B cell (primary cell): ENCODE data around the gene RNF114. TPM values are rescaled to one million over a fixed set of nuclear protein-coding genes. Genes with fewer than 3 reads are reported as not detected.

Experiments
- ATAC-seq: fragments of 200-7000 bp; cut with Tn5 transposase; one replicate; pipeline ENCODE4 v1.10.0; 2021; ENCODE audit warnings: low read depth, mild to moderate bottlenecking, moderate number of reproducible peaks, moderate library complexity
- CTCF ChIA-PET: fragments of 350-600 bp; sonication (Branson Sonifier 250); formaldehyde crosslinking; loops from one replicate; lab custom pipeline; 2021; ENCODE audit warnings: antibody characterized with exemption, inconsistent platforms; lab: Charles Lee
- POLR2A ChIA-PET: fragments of 350-600 bp; sonication (Branson Sonifier 250); formaldehyde crosslinking; loops from one replicate; lab custom pipeline; 2021; ENCODE audit warnings: antibody characterized with exemption; lab: Charles Lee
- DNase-seq: peaks from one replicate; pipeline ENCODE4 v3.0.0; 2013
- H2AFZ ChIP-seq: 2 replicates; pipeline ENCODE4 v1.6.1; 2012; ENCODE audit warnings: mild to moderate bottlenecking, low read depth, low read length; ENCODE audit not compliant: insufficient read depth, poor library complexity, severe bottlenecking
- H3K27ac ChIP-seq, 2 donors: 1 replicate in 1 of 2; 2 replicates in 1 of 2; pipeline ENCODE4 v1.5.1; 2012 to 2013; ENCODE audit warnings: low read length in 2 of 2, mild to moderate bottlenecking in 2 of 2, moderate library complexity in 1 of 2
- H3K27me3 ChIP-seq, 4 experiments: fragments of 200-600 bp in 1 of 4; sonication (generic) in 1 of 4; replicated peaks in 1 of 4; 1 replicate in 2 of 4; 2 replicates in 2 of 4; pipeline versions ENCODE4 v1.6.1 to v1.7.0; 2013 to 2016; ENCODE audit warnings: low read length in 3 of 4, mild to moderate bottlenecking in 2 of 4, mixed read lengths in 1 of 4, moderate library complexity in 1 of 4; ENCODE audit not compliant: insufficient read depth in 4 of 4, control insufficient read depth in 3 of 4; ENCODE audit errors: control extremely low read depth in 1 of 4
- H3K36me3 ChIP-seq, 2 experiments: replicated peaks in 1 of 2; 1 replicate in 1 of 2; 2 replicates in 1 of 2; pipeline versions ENCODE4 v1.6.1 to v1.7.1; 2013; ENCODE audit warnings: low read length in 1 of 2; ENCODE audit not compliant: insufficient read depth in 2 of 2, control insufficient read depth in 1 of 2; ENCODE audit errors: control extremely low read depth in 1 of 2, extremely low read depth in 1 of 2
- H3K4me1 ChIP-seq, 2 donors: fragments of 200-600 bp in 1 of 2; sonication (generic) in 1 of 2; 1 replicate in 1 of 2; 2 replicates in 1 of 2; pipeline versions ENCODE4 v1.5.1 to v1.6.1; 2013 to 2017; ENCODE audit warnings: low read length in 2 of 2; ENCODE audit not compliant: control insufficient read depth in 2 of 2, insufficient read depth in 2 of 2
- H3K4me2 ChIP-seq: replicated peaks from 2 replicates; pipeline ENCODE3; 2012; ENCODE audit warnings: mild to moderate bottlenecking, low read depth, low read length; ENCODE audit not compliant: poor library complexity, severe bottlenecking
- H3K4me3 ChIP-seq, 5 experiments: fragments of 200-600 bp in 1 of 5; sonication (generic) in 1 of 5; 1 replicate in 3 of 5; 2 replicates in 2 of 5; pipeline versions ENCODE4 v1.5.1 to v1.7.0; 2011 to 2016; ENCODE audit warnings: low read length in 4 of 5, mild to moderate bottlenecking in 4 of 5, low read depth in 2 of 5, control low read depth in 1 of 5, moderate library complexity in 1 of 5; ENCODE audit not compliant: insufficient read depth in 1 of 5; ENCODE audit errors: control extremely low read depth in 1 of 5, extremely low read depth in 1 of 5
- H3K79me2 ChIP-seq: fragments of 200-600 bp; sonication (generic); one replicate; pipeline ENCODE4 v1.6.0; 2016; ENCODE audit warnings: low read length; ENCODE audit not compliant: control insufficient read depth, insufficient read depth
- H3K9ac ChIP-seq: fragments of 200-600 bp; sonication (generic); 2 replicates; pipeline ENCODE4 v1.6.1; 2017; ENCODE audit warnings: mild to moderate bottlenecking, low read length, moderate library complexity
- H3K9me3 ChIP-seq, 3 donors: one replicate each; pipeline versions ENCODE4 v1.6.1 to v1.7.1; 2013; ENCODE audit warnings: low read length in 2 of 3; ENCODE audit not compliant: control insufficient read depth in 2 of 3, insufficient read depth in 1 of 3; ENCODE audit errors: control extremely low read depth in 1 of 3
- H4K20me1 ChIP-seq: 2 replicates; pipeline ENCODE4 v1.6.0; 2012; ENCODE audit warnings: mild to moderate bottlenecking, low read length; ENCODE audit not compliant: insufficient read depth, control insufficient read depth, poor library complexity, severe bottlenecking
- H3K27ac Mint-ChIP-seq: one replicate; pipeline ENCODE4 v1.8.0; 2021; ENCODE audit warnings: mixed read lengths
- H3K27me3 Mint-ChIP-seq: one replicate; pipeline ENCODE4 v1.8.0; 2021; ENCODE audit warnings: mixed read lengths
- H3K4me1 Mint-ChIP-seq: one replicate; pipeline ENCODE4 v1.8.0; 2021; ENCODE audit warnings: mixed read lengths
- H3K4me3 Mint-ChIP-seq: one replicate; pipeline ENCODE4 v1.8.0; 2021; ENCODE audit warnings: mixed read lengths
- H3K9me3 Mint-ChIP-seq: one replicate; pipeline ENCODE4 v1.8.0; 2022; ENCODE audit warnings: mixed read lengths; ENCODE audit not compliant: insufficient read depth
- CTCF ChIP-seq: fragments of 200-600 bp; IDR thresholded peaks from one replicate; pipeline ENCODE4 v1.8.0; 2022; ENCODE audit warnings: antibody characterized with exemption, mild to moderate bottlenecking
- EZH2 ChIP-seq: IDR thresholded peaks from 2 replicates; pipeline ENCODE4 v1.6.1; 2012; ENCODE audit warnings: borderline replicate concordance, low read depth, mild to moderate bottlenecking, moderate library complexity, low read length; ENCODE audit not compliant: insufficient read depth, poor library complexity, severe bottlenecking
- WGBS: methylation state at CpG from one replicate; pipeline ENCODE4 v1.1.5; 2013; ENCODE audit warnings: missing lambda C conversion rate; ENCODE audit not compliant: insufficient coverage; 5-methylcytosine and 5-hydroxymethylcytosine counted together
- intact Hi-C: fragments of 100-400 bp; cut with micrococcal nuclease; formaldehyde crosslinking; loops from one replicate; pipeline ENCODE4 v1.10.0; 2022
- polyA plus RNA-seq: library from polyadenylated mRNA; depleted of rRNA; stranded (reverse); fragments of >200 nt; gene quantifications from 2 replicates; pipeline ENCODE4 v1.2.3, GENCODE V29; 2012
- total RNA-seq, 2 donors: library from RNA; stranded (reverse); fragments of 120-200 nt in 1 of 2; gene quantifications; 1 replicate in 1 of 2; 2 replicates in 1 of 2; pipeline versions ENCODE4 v1.2.3 to v1.2.4, GENCODE V29; 2013 to 2022

Gene RNF114
- total and polyA plus RNA-seq, 2 donors (not counting 1 experiment from before 2014, with no cell fraction given): 81.7 to 117 TPM

DNA sequence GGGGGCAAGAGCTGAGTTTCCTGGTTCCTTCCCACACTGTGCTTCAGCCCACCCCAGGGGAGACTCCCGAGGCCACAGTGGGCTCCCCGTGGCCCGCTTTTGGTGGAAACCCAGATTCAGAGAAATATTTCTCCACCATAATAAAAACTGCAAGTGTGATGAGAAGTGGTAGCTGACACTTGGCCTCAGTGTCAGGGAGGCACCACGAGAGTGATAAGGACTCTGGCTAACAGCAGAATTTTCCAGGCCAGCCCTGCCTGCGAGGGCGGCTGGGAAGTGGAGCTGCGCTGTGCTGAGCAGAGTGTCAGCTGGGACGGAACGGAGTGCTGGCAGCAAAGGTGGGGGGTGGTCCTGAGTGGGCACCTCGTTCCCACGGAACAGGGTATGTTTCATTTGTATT lies 43.4 kb upstream of the RNF114 start:
- TF ChIP-seq CTCF (no peak), EZH2 (no peak)
- no peaks in the 10 kb centered on the region for H3K27me3 Mint-ChIP-seq
- peaks cover 0 to 10% of the 10 kb centered on the region in 2 donors for H3K4me1 ChIP-seq
- H3K79me2 ChIP-seq: peaks cover 3% of the 10 kb centered on the region
- peaks cover 0 to 26% of the 10 kb centered on the region in 2 experiments for H3K36me3 ChIP-seq
- no peaks in the 10 kb centered on the region for H3K27me3 ChIP-seq
- H3K27ac Mint-ChIP-seq: no peak overlapping the region
- peaks cover 15% of the 10 kb centered on the region for H3K4me1 Mint-ChIP-seq
- no peak overlapping the region for H3K4me2 ChIP-seq
- intact Hi-C loops: loop anchor here (5.0 kb wide), 1 partner anchor 506 kb away; no protein-coding TSS in a partner anchor
- no peak overlapping the region for H2AFZ ChIP-seq
- H3K27ac ChIP-seq: no peak overlapping the region
- WGBS: 89% methylated on average over 5 of the region's 11 CpGs
- H3K9ac ChIP-seq: no peak overlapping the region
- H3K9me3 ChIP-seq: no peaks in the 10 kb centered on the region
- H3K9me3 Mint-ChIP-seq: no peaks in the 10 kb centered on the region
- POLR2A ChIA-PET: no interaction called here
- H3K4me3 ChIP-seq: no peak overlapping the region
- no peaks in the 10 kb centered on the region for H4K20me1 ChIP-seq
- no peak overlapping the region for H3K4me3 Mint-ChIP-seq
- no peak for ATAC-seq
- no peak for DNase-seq
- CTCF ChIA-PET: interaction anchor here (1.1 to 1.6 kb wide), 3 partner anchors 38 to 281 kb away, joined by 3 read pairs; no protein-coding TSS in a partner anchor

GRCh38 chr20:49893242-49894072 lies 42.7 kb upstream of the RNF114 start:
- H3K4me3 ChIP-seq: no peak overlapping the region
- H3K27ac Mint-ChIP-seq: no peak overlapping the region
- H3K27me3 Mint-ChIP-seq: no peaks in the 10 kb centered on the region
- ChIA-PET POLR2A (no interaction called here), CTCF (interaction anchor here (0.5 to 1.7 kb wide), 6 partner anchors 16 to 283 kb away, joined by 3 to 4 read pairs (median 4); no protein-coding TSS in a partner anchor)
- H3K79me2 ChIP-seq: peaks cover 3% of the 10 kb centered on the region
- no peak overlapping the region for H2AFZ ChIP-seq
- no peak for ATAC-seq
- H3K27me3 ChIP-seq: no peaks in the 10 kb centered on the region
- H3K4me1 ChIP-seq: peaks cover 0 to 10% of the 10 kb centered on the region in 2 donors
- WGBS: 89% methylated on average over 8 of the region's 12 CpGs
- no peak for DNase-seq
- TF ChIP-seq EZH2: no peak
- no peak for TF ChIP-seq CTCF
- peak overlapping the region; percentile 24 for H3K4me3 Mint-ChIP-seq
- peaks cover 0 to 21% of the 10 kb centered on the region in 2 experiments for H3K36me3 ChIP-seq
- H3K4me2 ChIP-seq: peak overlapping the region; percentile 16
- no peak overlapping the region for H3K9ac ChIP-seq
- intact Hi-C loops: loop anchor here (5.0 kb wide), 1 partner anchor 506 kb away; no protein-coding TSS in a partner anchor
- H3K27ac ChIP-seq: no peak overlapping the region
- H3K9me3 ChIP-seq: no peaks in the 10 kb centered on the region
- no peaks in the 10 kb centered on the region for H3K9me3 Mint-ChIP-seq
- peaks cover 14% of the 10 kb centered on the region for H3K4me1 Mint-ChIP-seq
- no peaks in the 10 kb centered on the region for H4K20me1 ChIP-seq
